Measurements from ENCODE around the gene CHST3. TPM values are rescaled to one million over a fixed set of nuclear protein-coding genes. Genes with fewer than 3 reads are reported as not detected.

CHST3 gene
- total RNA-seq, 1 experiment from 2014 or later = 44.6 TPM

- Histone ChIP-seq H3K27me3 (ENCODE audit: control insufficient read depth, insufficient read depth, low read length) (no peaks in the 10 kb centered on the region), H3K36me3 (ENCODE audit: control insufficient read depth, insufficient read depth, low read length) (no peaks in the 10 kb centered on the region), H3K9me3 (ENCODE audit: control insufficient read depth, insufficient read depth, low read depth, low read length) (peaks cover 5% of the 10 kb centered on the region; the same call in 1 of the 2 replicates), H3K4me3 (ENCODE audit: low read depth in 2 of 2, low read length in 2 of 2) (no peak overlapping the region), H3K27ac (ENCODE audit: low read length) (peak overlapping the region; percentile 2), H3K4me1 (ENCODE audit: control insufficient read depth, insufficient read depth, low read length) (peaks cover 14% of the 10 kb centered on the region)
- TF ChIP-seq POLR2AphosphoS5 (IDR thresholded peaks at IDR 0.05; ENCODE audit: low read depth, low read length) (no peak), SIN3A (IDR thresholded peaks at IDR 0.05; ENCODE audit: borderline replicate concordance, insufficient read depth, low read depth, low read length) (no peak), REST (IDR thresholded peaks at IDR 0.05; ENCODE audit: insufficient read depth in 1 of 2, low read depth in 2 of 2, low read length in 1 of 2) (no peak), CTCF (IDR thresholded peaks at IDR 0.05) (no peak), TCF7L2 (IDR thresholded peaks at IDR 0.05; ENCODE audit: low read depth, low read length) (no peak)
- POLR2A ChIA-PET = no interaction called here
- no peak for DNase-seq (ENCODE audit: low read depth, low spot score)
- CTCF ChIA-PET = interaction anchor here (0.7 to 1.8 kb wide), 2 partner anchors 9 to 157 kb away, joined by 5 read pairs; no protein-coding TSS in a partner anchor
- no peak for ATAC-seq
- in situ Hi-C loops (cut with HindIII; ENCODE audit: low pct_unique_long_range_greater_than_20kb, low sequenced_read_pairs) (no loop called here), intact Hi-C loops (cut with micrococcal nuclease; ENCODE audit: unreplicated experiment) (no loop called here)
- BruUV-seq (replicated peaks) = no TSS peak
Measured at GRCh38 chr10:72053690-72054089, 89.5 kb downstream of the CHST3 start.

- ChIA-PET POLR2A (interaction anchor here (0.6 kb wide), 1 partner anchor 216 kb away, joined by 6 read pairs; no protein-coding TSS in a partner anchor), CTCF (interaction anchor here (0.5 to 1.4 kb wide), 3 partner anchors 7 to 160 kb away, joined by 3 to 6 read pairs (median 4); no protein-coding TSS in a partner anchor)
- Histone ChIP-seq H3K27me3 (ENCODE audit: control insufficient read depth, insufficient read depth, low read length) (no peaks in the 10 kb centered on the region), H3K4me3 (ENCODE audit: low read depth in 2 of 2, low read length in 2 of 2) (no peak overlapping the region), H3K4me1 (ENCODE audit: control insufficient read depth, insufficient read depth, low read length) (peaks cover 21% of the 10 kb centered on the region), H3K9me3 (ENCODE audit: control insufficient read depth, insufficient read depth, low read depth, low read length) (no peaks in the 10 kb centered on the region), H3K27ac (ENCODE audit: low read length) (0 out of 2 replicates have a peak overlapping the region, but pooled peaks have one; percentile 0), H3K36me3 (ENCODE audit: control insufficient read depth, insufficient read depth, low read length) (no peaks in the 10 kb centered on the region)
- intact Hi-C loops (cut with micrococcal nuclease; ENCODE audit: unreplicated experiment) = no loop called here
- no TSS peak for BruUV-seq (replicated peaks)
- ATAC-seq (no peak), DNase-seq (ENCODE audit: low read depth, low spot score) (no peak)
- TF ChIP-seq POLR2AphosphoS5 (IDR thresholded peaks at IDR 0.05; ENCODE audit: low read depth, low read length) (no peak), TCF7L2 (IDR thresholded peaks at IDR 0.05; ENCODE audit: low read depth, low read length) (no peak), REST (IDR thresholded peaks at IDR 0.05; ENCODE audit: insufficient read depth in 1 of 2, low read depth in 2 of 2, low read length in 1 of 2) (no peak), CTCF (IDR thresholded peaks at IDR 0.05) (no peak), SIN3A (IDR thresholded peaks at IDR 0.05; ENCODE audit: borderline replicate concordance, insufficient read depth, low read depth, low read length) (no peak)
- in situ Hi-C loops (cut with HindIII; ENCODE audit: low pct_unique_long_range_greater_than_20kb, low sequenced_read_pairs) = no loop called here
Measured at GRCh38 chr10:72056113-72056512, 91.9 kb downstream of the CHST3 start.

All from Panc1 (cell line).